Cardiac muscle cell (in vitro differentiated cells and primary cell): ENCODE data around the gene G0S2. TPM values are rescaled to one million over a fixed set of nuclear protein-coding genes. Genes with fewer than 3 reads are reported as not detected.
A peak's percentile ranks its signal among the peaks of the same experiment; 100 is the strongest.

Experiments used
- DNase-seq, 2 donors: peaks; one replicate each; pipeline versions ENCODE4 v3.0.0 to v3.0.0-alpha.2; 2010 to 2017; ENCODE audit warnings: low read depth in 1 of 2, low spot score in 1 of 2
- H3K27ac ChIP-seq: fragments of 200-600 bp; sonication (generic); 2 replicates; pipeline ENCODE4 v1.5.1; 2016
- H3K27me3 ChIP-seq: fragments of 200-600 bp; sonication (generic); 2 replicates; pipeline ENCODE4 v1.6.0; 2016; ENCODE audit warnings: control low read depth
- H3K36me3 ChIP-seq: fragments of 200-600 bp; sonication (generic); 2 replicates; pipeline ENCODE4 v1.5.1; 2016; ENCODE audit warnings: control low read depth
- H3K4me1 ChIP-seq: fragments of 200-600 bp; sonication (generic); 2 replicates; pipeline ENCODE4 v1.8.1; 2017; ENCODE audit warnings: low read depth, mild to moderate bottlenecking, mixed run types
- H3K4me3 ChIP-seq: fragments of 200-600 bp; sonication (generic); 2 replicates; pipeline ENCODE4 v1.5.1; 2016; ENCODE audit warnings: mild to moderate bottlenecking
- H3K9me3 ChIP-seq: fragments of 200-600 bp; sonication (generic); 2 replicates; pipeline ENCODE4 v1.5.1; 2017; ENCODE audit warnings: low read depth, mild to moderate bottlenecking, control low read depth
- polyA plus RNA-seq: library from polyadenylated mRNA; unstranded; fragments of >200 nt; fragmentation: Nextera tagmentation; extraction: Ambion mirVana; gene quantifications from 2 replicates; pipeline ENCODE4 v1.2.1, GENCODE V29; 2016
- total RNA-seq: library from RNA; depleted of rRNA; stranded (reverse); fragments of >200 nt; gene quantifications from 2 replicates; pipeline ENCODE4 v1.2.3, GENCODE V29; 2016
- TF ChIP-seq, protein P1 (sequence below): IDR thresholded peaks from 2 replicates; pipeline ENCODE4 v1.5.1; 2012; ENCODE audit warnings: low read depth, mild to moderate bottlenecking, low read length

The G0S2 gene
- total and polyA plus RNA-seq, 2 experiments from 2014 or later: 40.0 to 73.5 TPM

- TF ChIP-seq, protein P1, sequence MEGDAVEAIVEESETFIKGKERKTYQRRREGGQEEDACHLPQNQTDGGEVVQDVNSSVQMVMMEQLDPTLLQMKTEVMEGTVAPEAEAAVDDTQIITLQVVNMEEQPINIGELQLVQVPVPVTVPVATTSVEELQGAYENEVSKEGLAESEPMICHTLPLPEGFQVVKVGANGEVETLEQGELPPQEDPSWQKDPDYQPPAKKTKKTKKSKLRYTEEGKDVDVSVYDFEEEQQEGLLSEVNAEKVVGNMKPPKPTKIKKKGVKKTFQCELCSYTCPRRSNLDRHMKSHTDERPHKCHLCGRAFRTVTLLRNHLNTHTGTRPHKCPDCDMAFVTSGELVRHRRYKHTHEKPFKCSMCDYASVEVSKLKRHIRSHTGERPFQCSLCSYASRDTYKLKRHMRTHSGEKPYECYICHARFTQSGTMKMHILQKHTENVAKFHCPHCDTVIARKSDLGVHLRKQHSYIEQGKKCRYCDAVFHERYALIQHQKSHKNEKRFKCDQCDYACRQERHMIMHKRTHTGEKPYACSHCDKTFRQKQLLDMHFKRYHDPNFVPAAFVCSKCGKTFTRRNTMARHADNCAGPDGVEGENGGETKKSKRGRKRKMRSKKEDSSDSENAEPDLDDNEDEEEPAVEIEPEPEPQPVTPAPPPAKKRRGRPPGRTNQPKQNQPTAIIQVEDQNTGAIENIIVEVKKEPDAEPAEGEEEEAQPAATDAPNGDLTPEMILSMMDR: no peak
- Histone ChIP-seq H3K27me3 (peaks cover 3% of the 10 kb centered on the region), H3K4me1 (no peaks in the 10 kb centered on the region), H3K27ac (no peak overlapping the region), H3K9me3 (no peaks in the 10 kb centered on the region), H3K36me3 (no peaks in the 10 kb centered on the region), H3K4me3 (no peak overlapping the region)
- no peak for DNase-seq
Measured at GRCh38 chr1:209714338-209714737, 39.1 kb downstream of the G0S2 start.

GRCh38 chr1:209715314-209715713, 40.1 kb downstream of the G0S2 start:
- Histone ChIP-seq H3K4me3 (no peak overlapping the region), H3K27me3 (peaks cover 3% of the 10 kb centered on the region), H3K4me1 (no peaks in the 10 kb centered on the region), H3K27ac (no peak overlapping the region), H3K9me3 (no peaks in the 10 kb centered on the region), H3K36me3 (no peaks in the 10 kb centered on the region)
- no peak for DNase-seq
- TF ChIP-seq, protein P1: no peak

- Histone ChIP-seq H3K27me3 (peaks cover 3% of the 10 kb centered on the region), H3K4me1 (no peaks in the 10 kb centered on the region), H3K36me3 (no peaks in the 10 kb centered on the region), H3K4me3 (no peak overlapping the region), H3K9me3 (no peaks in the 10 kb centered on the region), H3K27ac (no peak overlapping the region)
- TF ChIP-seq, protein P1: no peak
- DNase-seq: no peak
Measured at GRCh38 chr1:209717818-209718217, 42.6 kb downstream of the G0S2 start.

DNA sequence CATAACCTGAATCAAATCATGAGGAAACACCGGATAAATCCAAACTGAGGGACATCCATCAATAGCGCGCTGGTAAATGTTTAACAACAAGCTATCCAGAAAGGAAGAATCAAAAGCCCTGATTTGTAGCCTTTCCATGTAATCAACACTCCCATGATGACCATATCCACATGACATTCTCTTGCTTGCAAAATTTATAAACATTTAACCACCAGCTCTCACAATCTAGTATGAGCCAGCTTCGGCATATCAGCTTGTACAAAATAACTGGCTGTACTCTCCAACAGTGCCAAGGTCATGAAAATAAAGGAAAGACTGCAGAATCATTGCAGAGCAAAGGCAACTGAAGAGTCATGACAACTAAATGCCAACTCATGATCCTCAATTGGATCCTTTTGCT, 45.1 kb downstream of the G0S2 start:
- H3K36me3 ChIP-seq: no peaks in the 10 kb centered on the region
- no peak overlapping the region for H3K4me3 ChIP-seq
- TF ChIP-seq, protein P1: no peak
- peaks cover 3% of the 10 kb centered on the region for H3K27me3 ChIP-seq
- H3K4me1 ChIP-seq: no peaks in the 10 kb centered on the region
- DNase-seq: peak in 1 of 2 donors; percentile 56
- H3K27ac ChIP-seq: no peak overlapping the region
- no peaks in the 10 kb centered on the region for H3K9me3 ChIP-seq

DNA sequence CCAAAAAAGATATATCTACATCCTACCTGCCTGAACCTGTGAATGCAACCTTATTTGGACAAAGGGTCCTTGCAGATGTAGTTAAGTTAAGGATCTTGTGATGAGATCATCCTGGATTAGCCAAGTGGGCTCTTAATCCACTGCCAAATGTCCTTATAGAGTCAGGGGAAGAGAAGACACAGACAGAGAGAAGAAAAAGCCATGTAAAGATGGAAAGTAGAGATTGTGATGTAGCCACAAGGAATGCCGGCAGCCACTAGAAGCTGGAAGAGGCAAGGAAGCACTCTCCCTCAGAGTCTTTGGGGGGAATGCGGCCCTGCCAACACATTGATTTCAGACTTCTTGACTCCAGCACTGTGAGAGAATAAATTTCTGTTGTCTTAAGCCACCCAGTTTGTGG, 45.6 kb downstream of the G0S2 start:
- Histone ChIP-seq H3K27ac (no peak overlapping the region), H3K4me3 (no peak overlapping the region), H3K36me3 (no peaks in the 10 kb centered on the region), H3K9me3 (no peaks in the 10 kb centered on the region), H3K27me3 (peaks cover 3% of the 10 kb centered on the region), H3K4me1 (no peaks in the 10 kb centered on the region)
- TF ChIP-seq, protein P1: no peak
- no peak for DNase-seq

- no peaks in the 10 kb centered on the region for H3K36me3 ChIP-seq
- TF ChIP-seq, protein P1: no peak
Measured at GRCh38 chr1:209721323-209721722, 46.1 kb downstream of the G0S2 start.

More at GRCh38 chr1:209721323-209721722, 46.1 kb downstream of the G0S2 start:
- Histone ChIP-seq H3K4me3 (no peak overlapping the region), H3K27ac (no peak overlapping the region), H3K27me3 (peaks cover 3% of the 10 kb centered on the region), H3K9me3 (no peaks in the 10 kb centered on the region), H3K4me1 (no peaks in the 10 kb centered on the region)
- no peak for DNase-seq
